Measurements from ENCODE around the gene CEP83. TPM values are rescaled to one million over a fixed set of nuclear protein-coding genes. Genes with fewer than 3 reads are reported as not detected.

CEP83 gene, protein sequence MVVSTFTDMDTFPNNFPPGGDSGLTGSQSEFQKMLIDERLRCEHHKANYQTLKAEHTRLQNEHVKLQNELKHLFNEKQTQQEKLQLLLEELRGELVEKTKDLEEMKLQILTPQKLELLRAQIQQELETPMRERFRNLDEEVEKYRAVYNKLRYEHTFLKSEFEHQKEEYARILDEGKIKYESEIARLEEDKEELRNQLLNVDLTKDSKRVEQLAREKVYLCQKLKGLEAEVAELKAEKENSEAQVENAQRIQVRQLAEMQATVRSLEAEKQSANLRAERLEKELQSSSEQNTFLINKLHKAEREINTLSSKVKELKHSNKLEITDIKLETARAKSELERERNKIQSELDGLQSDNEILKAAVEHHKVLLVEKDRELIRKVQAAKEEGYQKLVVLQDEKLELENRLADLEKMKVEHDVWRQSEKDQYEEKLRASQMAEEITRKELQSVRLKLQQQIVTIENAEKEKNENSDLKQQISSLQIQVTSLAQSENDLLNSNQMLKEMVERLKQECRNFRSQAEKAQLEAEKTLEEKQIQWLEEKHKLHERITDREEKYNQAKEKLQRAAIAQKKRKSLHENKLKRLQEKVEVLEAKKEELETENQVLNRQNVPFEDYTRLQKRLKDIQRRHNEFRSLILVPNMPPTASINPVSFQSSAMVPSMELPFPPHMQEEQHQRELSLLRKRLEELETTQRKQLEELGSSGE
- total RNA-seq, result 19.9 and 35.2 TPM in 2 replicates
- polyA plus RNA-seq, result 16.9 and 18.3 TPM in 2 replicates

DNA sequence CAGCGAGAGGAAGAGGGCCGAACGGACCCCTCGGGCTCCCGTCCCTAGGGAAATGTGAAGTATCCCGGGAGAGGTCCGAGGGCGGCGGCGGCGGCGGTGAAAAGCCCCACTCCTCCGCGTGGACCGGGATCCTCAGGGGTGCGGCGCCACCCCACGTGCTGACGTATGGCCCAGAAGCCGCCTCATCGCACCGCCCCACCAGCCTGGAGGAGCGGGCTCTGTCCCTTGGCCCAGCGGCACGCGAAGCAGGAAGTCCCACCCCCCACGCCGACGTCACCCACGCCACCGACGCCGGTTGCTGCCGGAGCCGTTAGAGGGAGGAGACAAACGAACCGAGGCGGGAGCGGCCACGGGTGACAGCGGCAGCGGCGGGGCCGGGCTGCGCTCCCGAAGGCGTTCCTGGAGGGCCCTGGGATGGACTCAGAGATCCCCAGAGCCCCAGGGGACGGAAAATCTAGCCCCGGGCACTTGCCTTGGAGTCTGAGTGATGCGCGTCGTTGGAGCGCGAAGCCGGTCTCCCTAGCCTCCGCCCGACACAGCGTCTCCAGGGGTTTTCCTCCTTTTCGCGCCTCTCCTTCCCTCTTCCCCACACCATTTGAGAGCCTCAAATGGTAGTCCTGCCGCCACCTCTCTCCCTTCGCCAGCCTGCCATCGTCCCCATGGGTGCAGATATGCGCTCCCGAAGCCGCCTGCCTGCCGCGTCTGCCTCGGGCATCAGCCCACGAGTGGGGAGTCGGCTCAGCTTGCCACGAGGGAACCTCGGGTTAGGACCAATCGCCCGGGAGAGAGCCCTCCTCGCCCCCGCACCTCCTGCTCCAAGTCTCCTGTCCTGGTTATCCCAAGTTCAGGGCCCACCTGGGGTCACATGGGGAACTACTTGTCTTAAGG lies at the start of gene CEP83:
Gene CEP83 (minus strand): TSS at position 140 of the 888 bp plus-strand sequence. CDS start 47,377 bp downstream, outside the sequence.
- Histone ChIP-seq H3K4me3 (peak within 1 kb of the TSS; percentile 77), H3K27ac (peak within 1 kb of the TSS; percentile 68), H3K4me1 (ENCODE audit: low read depth) (no peaks in the 10 kb centered on the region), H3K27me3 (no peaks in the 10 kb centered on the region), H3K36me3 (no peaks in the 10 kb centered on the region), H3K9me3 (ENCODE audit: low read depth) (no peaks in the 10 kb centered on the region)
- DNase-seq (ENCODE audit: low read depth in 1 of 2, low spot score in 1 of 2), result peak; percentile 94 to 95
- TF ChIP-seq, protein P1, sequence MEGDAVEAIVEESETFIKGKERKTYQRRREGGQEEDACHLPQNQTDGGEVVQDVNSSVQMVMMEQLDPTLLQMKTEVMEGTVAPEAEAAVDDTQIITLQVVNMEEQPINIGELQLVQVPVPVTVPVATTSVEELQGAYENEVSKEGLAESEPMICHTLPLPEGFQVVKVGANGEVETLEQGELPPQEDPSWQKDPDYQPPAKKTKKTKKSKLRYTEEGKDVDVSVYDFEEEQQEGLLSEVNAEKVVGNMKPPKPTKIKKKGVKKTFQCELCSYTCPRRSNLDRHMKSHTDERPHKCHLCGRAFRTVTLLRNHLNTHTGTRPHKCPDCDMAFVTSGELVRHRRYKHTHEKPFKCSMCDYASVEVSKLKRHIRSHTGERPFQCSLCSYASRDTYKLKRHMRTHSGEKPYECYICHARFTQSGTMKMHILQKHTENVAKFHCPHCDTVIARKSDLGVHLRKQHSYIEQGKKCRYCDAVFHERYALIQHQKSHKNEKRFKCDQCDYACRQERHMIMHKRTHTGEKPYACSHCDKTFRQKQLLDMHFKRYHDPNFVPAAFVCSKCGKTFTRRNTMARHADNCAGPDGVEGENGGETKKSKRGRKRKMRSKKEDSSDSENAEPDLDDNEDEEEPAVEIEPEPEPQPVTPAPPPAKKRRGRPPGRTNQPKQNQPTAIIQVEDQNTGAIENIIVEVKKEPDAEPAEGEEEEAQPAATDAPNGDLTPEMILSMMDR (IDR thresholded peaks at IDR 0.05; ENCODE audit: low read depth, low read length), result no peak

DNA sequence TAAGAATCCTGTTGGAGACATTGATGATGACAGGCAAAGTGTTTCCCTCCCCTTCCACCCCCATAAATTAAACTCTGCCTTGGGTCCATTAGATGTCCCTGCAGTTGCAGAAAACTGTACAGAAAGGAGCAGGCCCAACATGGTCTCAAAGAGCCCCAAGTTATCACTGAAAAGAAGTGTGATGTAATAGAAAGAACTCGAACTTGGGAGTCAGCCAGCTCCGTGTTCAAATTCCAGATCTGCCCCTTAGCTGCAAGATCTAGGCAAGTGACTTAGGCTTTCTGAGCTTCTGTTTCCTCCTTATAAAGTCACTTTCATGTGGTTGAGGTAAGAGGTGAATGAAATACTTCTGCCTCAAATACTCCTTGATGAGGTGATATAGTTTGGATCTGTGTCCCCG lies 49.6 kb upstream of the CEP83 start:
- peak in 1 of 2 donors; percentile 46 for DNase-seq (ENCODE audit: low read depth in 1 of 2, low spot score in 1 of 2)
- no peaks in the 10 kb centered on the region for H3K27me3 ChIP-seq
- no peak overlapping the region for H3K27ac ChIP-seq
- H3K36me3 ChIP-seq, result no peaks in the 10 kb centered on the region
- H3K4me3 ChIP-seq, result no peak overlapping the region
- TF ChIP-seq, protein P1 (IDR thresholded peaks at IDR 0.05; ENCODE audit: low read depth, low read length), result no peak
- H3K9me3 ChIP-seq (ENCODE audit: low read depth), result no peaks in the 10 kb centered on the region
- H3K4me1 ChIP-seq (ENCODE audit: low read depth), result peaks cover 11% of the 10 kb centered on the region

DNA sequence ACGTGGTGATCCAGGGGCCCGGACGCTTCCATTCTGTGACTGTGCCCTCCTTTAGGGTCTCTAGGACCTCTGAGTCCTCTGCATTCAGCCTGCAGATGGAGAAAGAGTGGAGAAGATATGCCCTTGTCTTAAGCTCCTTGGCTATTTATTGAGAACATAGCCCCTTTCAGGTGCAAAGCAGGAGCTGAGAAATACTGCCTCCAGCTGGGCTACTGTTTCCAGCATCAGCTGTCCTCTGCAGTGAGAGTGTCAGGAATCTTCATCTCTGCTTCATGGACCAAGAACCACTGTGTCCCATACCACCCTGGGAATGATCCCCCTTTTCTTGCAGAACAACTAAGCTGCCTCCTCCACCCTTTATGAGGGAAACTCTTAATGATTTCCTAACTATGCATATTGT lies 47.8 kb upstream of the CEP83 start:
- H3K4me3 ChIP-seq, result no peak overlapping the region
- TF ChIP-seq, protein P1 (IDR thresholded peaks at IDR 0.05; ENCODE audit: low read depth, low read length), result no peak
- peaks cover 11% of the 10 kb centered on the region for H3K4me1 ChIP-seq (ENCODE audit: low read depth)
- H3K27ac ChIP-seq, result no peak overlapping the region
- H3K27me3 ChIP-seq, result no peaks in the 10 kb centered on the region
- H3K36me3 ChIP-seq, result no peaks in the 10 kb centered on the region
- H3K9me3 ChIP-seq (ENCODE audit: low read depth), result no peaks in the 10 kb centered on the region
- DNase-seq (ENCODE audit: low read depth in 1 of 2, low spot score in 1 of 2), result no peak

DNA sequence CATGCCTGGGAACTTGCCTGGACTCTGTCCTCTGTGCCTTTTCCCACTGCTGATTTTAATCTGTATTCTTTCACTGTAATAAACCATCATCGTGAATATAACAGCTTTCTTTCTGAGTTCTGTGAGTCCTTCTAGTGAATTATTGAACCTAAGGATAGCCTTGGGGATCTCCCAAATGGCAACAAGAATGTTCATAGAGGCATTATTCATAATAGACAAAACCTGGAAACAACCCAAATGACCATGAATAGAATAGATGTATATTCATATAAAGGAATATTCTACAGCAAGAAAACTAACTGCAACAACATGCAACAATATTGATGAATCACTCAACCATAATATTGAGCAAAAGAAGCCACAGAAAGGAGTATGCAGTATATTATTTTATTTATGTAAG lies 44.7 kb upstream of the CEP83 start:
- Histone ChIP-seq H3K27me3 (no peaks in the 10 kb centered on the region), H3K36me3 (no peaks in the 10 kb centered on the region), H3K4me3 (no peak overlapping the region), H3K27ac (no peak overlapping the region), H3K9me3 (ENCODE audit: low read depth) (no peaks in the 10 kb centered on the region), H3K4me1 (ENCODE audit: low read depth) (no peaks in the 10 kb centered on the region)
- peak in 1 of 2 donors; percentile 21 for DNase-seq (ENCODE audit: low read depth in 1 of 2, low spot score in 1 of 2)
- TF ChIP-seq, protein P1 (IDR thresholded peaks at IDR 0.05; ENCODE audit: low read depth, low read length), result no peak

DNA sequence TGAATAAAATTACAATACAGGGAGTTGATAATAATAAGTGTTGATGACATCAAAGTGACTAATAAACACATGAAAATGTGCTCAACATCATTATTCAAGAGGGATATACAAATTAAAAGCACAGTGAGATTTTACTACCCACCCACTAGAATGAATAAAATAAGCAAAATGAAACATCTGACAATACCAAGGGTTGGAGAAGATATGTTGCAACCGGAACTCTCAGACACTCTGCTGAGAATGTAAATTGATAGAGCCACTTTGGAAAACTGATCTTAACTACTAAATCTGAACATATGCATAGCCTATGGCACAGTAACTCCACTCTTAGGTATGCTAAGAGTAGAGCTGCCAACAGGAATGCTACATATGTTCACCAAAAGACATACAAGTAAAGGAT lies 44.0 kb upstream of the CEP83 start:
- no peaks in the 10 kb centered on the region for H3K4me1 ChIP-seq (ENCODE audit: low read depth)
- no peak overlapping the region for H3K4me3 ChIP-seq
- DNase-seq (ENCODE audit: low read depth in 1 of 2, low spot score in 1 of 2), result no peak
- H3K27ac ChIP-seq, result no peak overlapping the region
- TF ChIP-seq, protein P1 (IDR thresholded peaks at IDR 0.05; ENCODE audit: low read depth, low read length), result no peak
- H3K9me3 ChIP-seq (ENCODE audit: low read depth), result no peaks in the 10 kb centered on the region
- H3K36me3 ChIP-seq, result no peaks in the 10 kb centered on the region
- no peaks in the 10 kb centered on the region for H3K27me3 ChIP-seq
